ENCODE data around the gene RFT1.

The RFT1 gene

DNA sequence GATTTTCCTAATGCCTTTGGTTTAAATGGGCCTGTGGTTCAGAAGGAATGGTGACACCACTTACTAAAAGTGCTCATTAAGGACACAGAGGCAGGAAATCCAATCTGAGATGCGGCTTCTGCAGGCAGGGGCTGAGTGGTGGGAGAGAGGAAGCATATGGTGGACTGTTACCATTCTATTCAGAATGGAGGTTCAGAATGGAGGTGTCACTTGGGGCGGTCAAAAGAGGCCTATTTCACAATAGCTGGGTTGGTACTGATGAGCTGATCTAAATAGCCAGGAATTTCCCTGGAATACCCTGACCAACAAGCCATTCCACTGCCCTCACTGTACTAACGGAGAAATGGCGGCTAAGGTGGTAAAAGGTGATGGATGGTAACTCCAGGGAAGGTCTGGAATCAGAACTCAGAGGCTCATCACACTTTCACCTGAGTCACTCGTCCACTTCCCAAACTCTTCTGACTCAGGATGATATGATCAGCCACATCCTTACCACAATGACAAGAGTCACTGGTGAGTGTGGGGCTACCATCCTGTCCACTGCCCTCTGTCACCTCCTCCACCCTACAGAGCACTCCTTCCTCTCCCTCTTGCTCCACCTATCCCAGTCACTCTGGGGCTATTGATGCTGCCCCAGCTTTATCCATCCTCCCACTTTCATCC lies 15.7 kb downstream of the RFT1 start:
- Histone ChIP-seq H3K27ac (ENCODE audit: low read length) (no peak overlapping the region), H3K9me3 (replicated peaks; ENCODE audit: insufficient read depth, low read length) (no peaks in the 10 kb centered on the region), H3K79me2 (ENCODE audit: low read length) (no peaks in the 10 kb centered on the region), H3F3A (ENCODE audit: insufficient read depth, low read length) (0 out of 2 replicates have a peak, but pooled peaks cover 2% of the 10 kb centered on the region), H3K9me2 (replicated peaks; ENCODE audit: insufficient read depth, low read length) (no peaks in the 10 kb centered on the region), H2AFZ (ENCODE audit: low read length) (no peak overlapping the region), H3K9ac (ENCODE audit: low read length) (no peak overlapping the region), H3K36me3 (replicated peaks; ENCODE audit: insufficient read depth, low read length) (peaks cover 4% of the 10 kb centered on the region; the same call in 1 of the 2 replicates), H3K4me3 (ENCODE audit: low read length) (no peak overlapping the region), H3K4me2 (ENCODE audit: low read depth, low read length) (no peak overlapping the region), H3K4me1 (ENCODE audit: low read length) (peaks cover 4% of the 10 kb centered on the region), H3K27me3 (replicated peaks; ENCODE audit: insufficient read depth, low read length) (no peaks in the 10 kb centered on the region), H4K20me1 (ENCODE audit: insufficient read depth, low read length) (no peaks in the 10 kb centered on the region)
- TF ChIP-seq EZH2phosphoT487 (IDR thresholded peaks at IDR 0.05; ENCODE audit: low read length) (no peak), EZH2 (optimal IDR thresholded peaks at IDR 0.05; ENCODE audit: low read depth, low read length) (no peak)
- TF ChIP-seq, protein P1, sequence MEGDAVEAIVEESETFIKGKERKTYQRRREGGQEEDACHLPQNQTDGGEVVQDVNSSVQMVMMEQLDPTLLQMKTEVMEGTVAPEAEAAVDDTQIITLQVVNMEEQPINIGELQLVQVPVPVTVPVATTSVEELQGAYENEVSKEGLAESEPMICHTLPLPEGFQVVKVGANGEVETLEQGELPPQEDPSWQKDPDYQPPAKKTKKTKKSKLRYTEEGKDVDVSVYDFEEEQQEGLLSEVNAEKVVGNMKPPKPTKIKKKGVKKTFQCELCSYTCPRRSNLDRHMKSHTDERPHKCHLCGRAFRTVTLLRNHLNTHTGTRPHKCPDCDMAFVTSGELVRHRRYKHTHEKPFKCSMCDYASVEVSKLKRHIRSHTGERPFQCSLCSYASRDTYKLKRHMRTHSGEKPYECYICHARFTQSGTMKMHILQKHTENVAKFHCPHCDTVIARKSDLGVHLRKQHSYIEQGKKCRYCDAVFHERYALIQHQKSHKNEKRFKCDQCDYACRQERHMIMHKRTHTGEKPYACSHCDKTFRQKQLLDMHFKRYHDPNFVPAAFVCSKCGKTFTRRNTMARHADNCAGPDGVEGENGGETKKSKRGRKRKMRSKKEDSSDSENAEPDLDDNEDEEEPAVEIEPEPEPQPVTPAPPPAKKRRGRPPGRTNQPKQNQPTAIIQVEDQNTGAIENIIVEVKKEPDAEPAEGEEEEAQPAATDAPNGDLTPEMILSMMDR (IDR thresholded peaks at IDR 0.05; ENCODE audit: low read length): no peak
- DNase-seq: no peak

DNA sequence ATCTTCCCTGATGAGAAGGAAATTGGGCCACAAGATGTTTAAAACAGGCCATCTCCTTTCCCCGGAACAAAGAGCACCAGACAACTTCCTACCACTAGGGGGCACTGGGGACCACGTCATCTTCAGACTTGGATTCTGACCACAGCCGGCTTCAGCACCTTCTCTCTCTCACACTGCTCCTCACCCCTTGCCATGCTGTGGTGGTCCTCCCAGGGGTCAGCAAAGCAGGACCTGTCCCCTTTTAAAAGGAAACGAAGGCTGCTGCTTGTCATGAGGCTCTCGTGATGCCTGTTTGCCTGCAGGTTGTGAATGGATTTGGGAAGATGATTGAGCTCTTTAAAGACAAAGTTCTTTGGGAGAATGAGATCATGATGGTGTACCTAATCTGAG lies 16.2 kb downstream of the RFT1 start:
- Histone ChIP-seq H3F3A (ENCODE audit: insufficient read depth, low read length) (0 out of 2 replicates have a peak, but pooled peaks cover 2% of the 10 kb centered on the region), H3K4me1 (ENCODE audit: low read length) (peaks cover 7% of the 10 kb centered on the region), H3K9me2 (replicated peaks; ENCODE audit: insufficient read depth, low read length) (no peaks in the 10 kb centered on the region), H3K79me2 (ENCODE audit: low read length) (no peaks in the 10 kb centered on the region), H3K9ac (ENCODE audit: low read length) (no peak overlapping the region), H3K4me3 (ENCODE audit: low read length) (no peak overlapping the region), H3K4me2 (ENCODE audit: low read depth, low read length) (no peak overlapping the region), H3K27me3 (replicated peaks; ENCODE audit: insufficient read depth, low read length) (no peaks in the 10 kb centered on the region), H2AFZ (ENCODE audit: low read length) (no peak overlapping the region), H3K27ac (ENCODE audit: low read length) (no peak overlapping the region), H3K36me3 (replicated peaks; ENCODE audit: insufficient read depth, low read length) (peaks cover 4% of the 10 kb centered on the region; the same call in 1 of the 2 replicates), H4K20me1 (ENCODE audit: insufficient read depth, low read length) (no peaks in the 10 kb centered on the region), H3K9me3 (replicated peaks; ENCODE audit: insufficient read depth, low read length) (no peaks in the 10 kb centered on the region)
- peak; percentile 77 for DNase-seq
- TF ChIP-seq, protein P1 (IDR thresholded peaks at IDR 0.05; ENCODE audit: low read length): peak; percentile 93
- TF ChIP-seq EZH2phosphoT487 (IDR thresholded peaks at IDR 0.05; ENCODE audit: low read length): no peak

DNA sequence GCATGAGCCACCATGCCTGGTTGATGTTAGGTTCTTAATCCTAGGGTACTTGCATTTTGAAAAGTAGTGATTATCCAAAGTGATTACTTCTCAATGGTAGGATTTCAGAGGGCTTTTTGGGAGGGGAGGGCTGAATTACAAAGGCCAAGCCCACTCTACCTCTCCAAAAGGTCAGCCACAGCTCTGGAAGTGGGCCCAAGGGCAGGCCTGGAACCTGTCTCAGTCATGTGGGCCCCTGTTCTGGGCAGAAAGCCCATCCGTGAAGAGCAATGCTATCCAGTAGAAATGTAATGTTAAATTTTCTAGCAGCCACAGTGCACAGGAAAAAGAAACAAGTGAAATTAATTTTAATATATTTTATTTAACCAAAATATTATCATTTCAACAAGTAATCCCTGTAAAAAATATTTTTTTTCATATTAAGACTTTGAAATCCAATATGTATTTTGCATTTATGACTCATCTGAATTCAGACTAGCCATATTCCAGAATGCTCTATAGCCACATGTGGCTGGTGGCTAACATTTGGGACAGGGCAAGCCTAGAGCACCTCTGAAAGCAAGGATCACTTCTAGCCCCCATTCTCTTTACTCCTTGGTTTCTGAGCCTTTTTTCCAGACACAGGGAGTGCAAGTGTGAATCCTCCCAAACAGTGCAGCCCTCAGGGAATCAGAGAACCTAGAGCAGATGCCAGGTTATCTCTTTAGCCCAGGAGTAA lies 16.8 kb downstream of the RFT1 start:
- Histone ChIP-seq H3K4me1 (ENCODE audit: low read length) (peaks cover 10% of the 10 kb centered on the region), H3K79me2 (ENCODE audit: low read length) (no peaks in the 10 kb centered on the region), H3K4me2 (ENCODE audit: low read depth, low read length) (no peak overlapping the region), H3K4me3 (ENCODE audit: low read length) (no peak overlapping the region), H3K9me3 (replicated peaks; ENCODE audit: insufficient read depth, low read length) (no peaks in the 10 kb centered on the region), H3K9me2 (replicated peaks; ENCODE audit: insufficient read depth, low read length) (no peaks in the 10 kb centered on the region), H3K27ac (ENCODE audit: low read length) (no peak overlapping the region), H3F3A (ENCODE audit: insufficient read depth, low read length) (0 out of 2 replicates have a peak, but pooled peaks cover 2% of the 10 kb centered on the region), H2AFZ (ENCODE audit: low read length) (no peak overlapping the region), H4K20me1 (ENCODE audit: insufficient read depth, low read length) (no peaks in the 10 kb centered on the region), H3K36me3 (replicated peaks; ENCODE audit: insufficient read depth, low read length) (peaks cover 4% of the 10 kb centered on the region; the same call in 1 of the 2 replicates), H3K9ac (ENCODE audit: low read length) (no peak overlapping the region), H3K27me3 (replicated peaks; ENCODE audit: insufficient read depth, low read length) (no peaks in the 10 kb centered on the region)
- no peak for DNase-seq
- TF ChIP-seq EZH2 (optimal IDR thresholded peaks at IDR 0.05; ENCODE audit: low read depth, low read length) (no peak), EZH2phosphoT487 (IDR thresholded peaks at IDR 0.05; ENCODE audit: low read length) (no peak)
- TF ChIP-seq, protein P1 (IDR thresholded peaks at IDR 0.05; ENCODE audit: low read length): no peak
